ENCODE results near the gene GJA5. TPM values are rescaled to one million over a fixed set of nuclear protein-coding genes. Genes with fewer than 3 reads are reported as not detected.

Gene GJA5
- total and polyA plus RNA-seq, 2 experiments from 2014 or later: 0.24 to 1.7 TPM

GRCh38 chr1:147748676-147749350, 11.6 kb downstream of the GJA5 start:
- no peak overlapping the region for H3K27ac ChIP-seq (ENCODE audit: low read depth)
- TF ChIP-seq ZNF331 (CRISPR knock-in tag; IDR thresholded peaks at IDR 0.05; ENCODE audit: low read depth) (no peak), CREB1 (CRISPR knock-in tag; IDR thresholded peaks at IDR 0.05; ENCODE audit: low read depth) (no peak)
- Mint-ChIP-seq H3K9me3 (no peaks in the 10 kb centered on the region), H3K27ac (no peak overlapping the region), H3K4me1 (no peaks in the 10 kb centered on the region; the same call in 2 of the 3 replicates), H3K4me3 (no peak overlapping the region), H3K36me3 (ENCODE audit: low read depth) (no peaks in the 10 kb centered on the region), H3K27me3 (ENCODE audit: insufficient read depth, low read depth, poor library complexity) (peaks cover 3% of the 10 kb centered on the region)
- H2AFZ ChIP-seq: no peak overlapping the region
- no peaks in the 10 kb centered on the region for H3K36me3 ChIP-seq (ENCODE audit: insufficient read depth)
- H3F3A ChIP-seq (replicated peaks; ENCODE audit: low read depth): no peaks in the 10 kb centered on the region
- H4K20me1 ChIP-seq (replicated peaks; ENCODE audit: insufficient read depth): no peaks in the 10 kb centered on the region
- no peaks in the 10 kb centered on the region for H3K79me2 ChIP-seq (replicated peaks; ENCODE audit: insufficient read depth)
- no peak for DNase-seq (ENCODE audit: low spot score)
- no peak overlapping the region for H3K4me2 ChIP-seq
- H3K9me2 ChIP-seq (ENCODE audit: insufficient read depth): peaks cover 7% of the 10 kb centered on the region; the same call in 1 of the 2 replicates
- ATAC-seq: no peak
- no peaks in the 10 kb centered on the region for H3K27me3 ChIP-seq (ENCODE audit: insufficient read depth)
- no peaks in the 10 kb centered on the region for H3K4me1 ChIP-seq (ENCODE audit: insufficient read depth)
- H3K4me3 ChIP-seq: no peak overlapping the region

DNA sequence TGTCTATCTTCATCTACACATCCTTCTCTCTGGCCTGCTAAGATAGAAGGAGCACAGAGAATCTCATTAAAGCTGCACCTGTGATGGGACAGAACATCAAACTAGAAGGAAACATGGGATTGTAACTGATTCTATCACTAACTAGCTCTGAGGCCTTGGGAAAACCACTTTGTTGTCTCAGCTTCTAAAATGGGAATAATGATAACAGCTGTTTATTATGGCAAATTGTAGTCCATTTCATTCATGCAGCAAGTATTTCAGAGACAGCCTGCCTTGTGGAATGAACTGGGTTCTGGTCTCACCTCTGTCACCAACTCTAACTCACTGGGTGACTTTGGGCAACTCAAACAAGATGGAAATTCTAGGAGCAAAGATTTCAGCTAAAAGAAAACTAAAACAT, 12.4 kb downstream of the GJA5 start:
- H3K27ac Mint-ChIP-seq: no peak overlapping the region
- no peaks in the 10 kb centered on the region for H3K4me1 ChIP-seq (ENCODE audit: insufficient read depth)
- no peaks in the 10 kb centered on the region for H4K20me1 ChIP-seq (replicated peaks; ENCODE audit: insufficient read depth)
- H3K36me3 ChIP-seq (ENCODE audit: insufficient read depth): no peaks in the 10 kb centered on the region
- H3K9me2 ChIP-seq (ENCODE audit: insufficient read depth): peaks cover 11% of the 10 kb centered on the region; the same call in 1 of the 2 replicates
- H3K4me3 ChIP-seq: no peak overlapping the region
- H3K4me1 Mint-ChIP-seq: no peaks in the 10 kb centered on the region; the same call in 2 of the 3 replicates
- H3K27ac ChIP-seq (ENCODE audit: low read depth): no peak overlapping the region
- no peaks in the 10 kb centered on the region for H3K36me3 Mint-ChIP-seq (ENCODE audit: low read depth)
- H3K27me3 Mint-ChIP-seq (ENCODE audit: insufficient read depth, low read depth, poor library complexity): peaks cover 3% of the 10 kb centered on the region
- H3K27me3 ChIP-seq (ENCODE audit: insufficient read depth): no peaks in the 10 kb centered on the region
- no peaks in the 10 kb centered on the region for H3K9me3 Mint-ChIP-seq
- TF ChIP-seq CREB1 (CRISPR knock-in tag; IDR thresholded peaks at IDR 0.05; ENCODE audit: low read depth) (no peak), STAT1 (IDR thresholded peaks at IDR 0.05; ENCODE audit: unreplicated experiment) (no peak), ZNF114 (CRISPR knock-in tag; IDR thresholded peaks at IDR 0.05) (no peak)
- TF ChIP-seq, protein P1, sequence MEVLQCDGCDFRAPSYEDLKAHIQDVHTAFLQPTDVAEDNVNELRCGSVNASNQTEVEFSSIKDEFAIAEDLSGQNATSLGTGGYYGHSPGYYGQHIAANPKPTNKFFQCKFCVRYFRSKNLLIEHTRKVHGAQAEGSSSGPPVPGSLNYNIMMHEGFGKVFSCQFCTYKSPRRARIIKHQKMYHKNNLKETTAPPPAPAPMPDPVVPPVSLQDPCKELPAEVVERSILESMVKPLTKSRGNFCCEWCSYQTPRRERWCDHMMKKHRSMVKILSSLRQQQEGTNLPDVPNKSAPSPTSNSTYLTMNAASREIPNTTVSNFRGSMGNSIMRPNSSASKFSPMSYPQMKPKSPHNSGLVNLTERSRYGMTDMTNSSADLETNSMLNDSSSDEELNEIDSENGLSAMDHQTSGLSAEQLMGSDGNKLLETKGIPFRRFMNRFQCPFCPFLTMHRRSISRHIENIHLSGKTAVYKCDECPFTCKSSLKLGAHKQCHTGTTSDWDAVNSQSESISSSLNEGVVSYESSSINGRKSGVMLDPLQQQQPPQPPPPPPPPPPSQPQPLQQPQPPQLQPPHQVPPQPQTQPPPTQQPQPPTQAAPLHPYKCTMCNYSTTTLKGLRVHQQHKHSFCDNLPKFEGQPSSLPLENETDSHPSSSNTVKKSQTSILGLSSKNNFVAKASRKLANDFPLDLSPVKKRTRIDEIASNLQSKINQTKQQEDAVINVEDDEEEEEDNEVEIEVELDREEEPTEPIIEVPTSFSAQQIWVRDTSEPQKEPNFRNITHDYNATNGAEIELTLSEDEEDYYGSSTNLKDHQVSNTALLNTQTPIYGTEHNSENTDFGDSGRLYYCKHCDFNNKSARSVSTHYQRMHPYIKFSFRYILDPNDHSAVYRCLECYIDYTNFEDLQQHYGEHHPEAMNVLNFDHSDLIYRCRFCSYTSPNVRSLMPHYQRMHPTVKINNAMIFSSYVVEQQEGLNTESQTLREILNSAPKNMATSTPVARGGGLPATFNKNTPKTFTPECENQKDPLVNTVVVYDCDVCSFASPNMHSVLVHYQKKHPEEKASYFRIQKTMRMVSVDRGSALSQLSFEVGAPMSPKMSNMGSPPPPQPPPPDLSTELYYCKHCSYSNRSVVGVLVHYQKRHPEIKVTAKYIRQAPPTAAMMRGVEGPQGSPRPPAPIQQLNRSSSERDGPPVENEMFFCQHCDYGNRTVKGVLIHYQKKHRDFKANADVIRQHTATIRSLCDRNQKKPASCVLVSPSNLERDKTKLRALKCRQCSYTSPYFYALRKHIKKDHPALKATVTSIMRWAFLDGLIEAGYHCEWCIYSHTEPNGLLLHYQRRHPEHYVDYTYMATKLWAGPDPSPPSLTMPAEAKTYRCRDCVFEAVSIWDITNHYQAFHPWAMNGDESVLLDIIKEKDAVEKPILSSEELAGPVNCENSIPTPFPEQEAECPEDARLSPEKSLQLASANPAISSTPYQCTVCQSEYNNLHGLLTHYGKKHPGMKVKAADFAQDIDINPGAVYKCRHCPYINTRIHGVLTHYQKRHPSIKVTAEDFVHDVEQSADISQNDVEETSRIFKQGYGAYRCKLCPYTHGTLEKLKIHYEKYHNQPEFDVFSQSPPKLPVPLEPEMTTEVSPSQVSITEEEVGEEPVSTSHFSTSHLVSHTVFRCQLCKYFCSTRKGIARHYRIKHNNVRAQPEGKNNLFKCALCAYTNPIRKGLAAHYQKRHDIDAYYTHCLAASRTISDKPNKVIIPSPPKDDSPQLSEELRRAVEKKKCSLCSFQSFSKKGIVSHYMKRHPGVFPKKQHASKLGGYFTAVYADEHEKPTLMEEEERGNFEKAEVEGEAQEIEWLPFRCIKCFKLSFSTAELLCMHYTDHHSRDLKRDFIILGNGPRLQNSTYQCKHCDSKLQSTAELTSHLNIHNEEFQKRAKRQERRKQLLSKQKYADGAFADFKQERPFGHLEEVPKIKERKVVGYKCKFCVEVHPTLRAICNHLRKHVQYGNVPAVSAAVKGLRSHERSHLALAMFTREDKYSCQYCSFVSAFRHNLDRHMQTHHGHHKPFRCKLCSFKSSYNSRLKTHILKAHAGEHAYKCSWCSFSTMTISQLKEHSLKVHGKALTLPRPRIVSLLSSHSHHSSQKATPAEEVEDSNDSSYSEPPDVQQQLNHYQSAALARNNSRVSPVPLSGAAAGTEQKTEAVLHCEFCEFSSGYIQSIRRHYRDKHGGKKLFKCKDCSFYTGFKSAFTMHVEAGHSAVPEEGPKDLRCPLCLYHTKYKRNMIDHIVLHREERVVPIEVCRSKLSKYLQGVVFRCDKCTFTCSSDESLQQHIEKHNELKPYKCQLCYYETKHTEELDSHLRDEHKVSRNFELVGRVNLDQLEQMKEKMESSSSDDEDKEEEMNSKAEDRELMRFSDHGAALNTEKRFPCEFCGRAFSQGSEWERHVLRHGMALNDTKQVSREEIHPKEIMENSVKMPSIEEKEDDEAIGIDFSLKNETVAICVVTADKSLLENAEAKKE (CRISPR knock-in tag; IDR thresholded peaks at IDR 0.05): no peak
- TF ChIP-seq, protein P2, sequence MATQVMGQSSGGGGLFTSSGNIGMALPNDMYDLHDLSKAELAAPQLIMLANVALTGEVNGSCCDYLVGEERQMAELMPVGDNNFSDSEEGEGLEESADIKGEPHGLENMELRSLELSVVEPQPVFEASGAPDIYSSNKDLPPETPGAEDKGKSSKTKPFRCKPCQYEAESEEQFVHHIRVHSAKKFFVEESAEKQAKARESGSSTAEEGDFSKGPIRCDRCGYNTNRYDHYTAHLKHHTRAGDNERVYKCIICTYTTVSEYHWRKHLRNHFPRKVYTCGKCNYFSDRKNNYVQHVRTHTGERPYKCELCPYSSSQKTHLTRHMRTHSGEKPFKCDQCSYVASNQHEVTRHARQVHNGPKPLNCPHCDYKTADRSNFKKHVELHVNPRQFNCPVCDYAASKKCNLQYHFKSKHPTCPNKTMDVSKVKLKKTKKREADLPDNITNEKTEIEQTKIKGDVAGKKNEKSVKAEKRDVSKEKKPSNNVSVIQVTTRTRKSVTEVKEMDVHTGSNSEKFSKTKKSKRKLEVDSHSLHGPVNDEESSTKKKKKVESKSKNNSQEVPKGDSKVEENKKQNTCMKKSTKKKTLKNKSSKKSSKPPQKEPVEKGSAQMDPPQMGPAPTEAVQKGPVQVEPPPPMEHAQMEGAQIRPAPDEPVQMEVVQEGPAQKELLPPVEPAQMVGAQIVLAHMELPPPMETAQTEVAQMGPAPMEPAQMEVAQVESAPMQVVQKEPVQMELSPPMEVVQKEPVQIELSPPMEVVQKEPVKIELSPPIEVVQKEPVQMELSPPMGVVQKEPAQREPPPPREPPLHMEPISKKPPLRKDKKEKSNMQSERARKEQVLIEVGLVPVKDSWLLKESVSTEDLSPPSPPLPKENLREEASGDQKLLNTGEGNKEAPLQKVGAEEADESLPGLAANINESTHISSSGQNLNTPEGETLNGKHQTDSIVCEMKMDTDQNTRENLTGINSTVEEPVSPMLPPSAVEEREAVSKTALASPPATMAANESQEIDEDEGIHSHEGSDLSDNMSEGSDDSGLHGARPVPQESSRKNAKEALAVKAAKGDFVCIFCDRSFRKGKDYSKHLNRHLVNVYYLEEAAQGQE (IDR thresholded peaks at IDR 0.05; ENCODE audit: unreplicated experiment): no peak
- no peaks in the 10 kb centered on the region for H3F3A ChIP-seq (replicated peaks; ENCODE audit: low read depth)
- ATAC-seq (no peak), DNase-seq (ENCODE audit: low spot score) (no peak)
- H3K79me2 ChIP-seq (replicated peaks; ENCODE audit: insufficient read depth): no peaks in the 10 kb centered on the region
- H3K4me2 ChIP-seq: no peak overlapping the region
- no peak overlapping the region for H2AFZ ChIP-seq
- H3K4me3 Mint-ChIP-seq: no peak overlapping the region
